ENCODE measurements around the gene FUT2.
"Not testable (repeated sequence)": the region's sequence is repeated elsewhere in the genome, so short reads cannot be mapped to it uniquely, and the experiment has no call there.

The FUT2 gene

DNA sequence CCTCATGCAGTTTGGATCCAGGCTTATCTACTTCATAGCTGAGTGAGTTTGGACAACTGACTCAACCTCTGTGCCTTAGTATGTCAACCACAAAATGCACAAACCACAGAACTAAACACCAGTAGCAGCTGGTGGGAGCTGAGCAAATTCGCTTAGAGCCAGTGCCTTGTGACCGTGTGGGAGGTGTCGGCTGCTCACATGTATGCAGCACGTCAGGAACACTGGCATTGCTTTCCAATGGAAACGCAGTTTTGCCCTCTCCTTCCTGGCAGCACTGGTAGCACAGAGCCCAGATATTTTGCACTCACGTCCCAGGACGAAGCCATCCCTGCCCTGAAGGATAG lies 14.7 kb upstream of the FUT2 start:
- no peak overlapping the region for H3K4me2 ChIP-seq (ENCODE audit: insufficient read depth, low read length)
- no peak overlapping the region for H3K9ac ChIP-seq (ENCODE audit: low read depth, low read length)
- no peak for TF ChIP-seq EZH2 (IDR thresholded peaks at IDR 0.05; ENCODE audit: borderline replicate concordance, low read depth, low read length, severe bottlenecking)
- TF ChIP-seq, protein P1, sequence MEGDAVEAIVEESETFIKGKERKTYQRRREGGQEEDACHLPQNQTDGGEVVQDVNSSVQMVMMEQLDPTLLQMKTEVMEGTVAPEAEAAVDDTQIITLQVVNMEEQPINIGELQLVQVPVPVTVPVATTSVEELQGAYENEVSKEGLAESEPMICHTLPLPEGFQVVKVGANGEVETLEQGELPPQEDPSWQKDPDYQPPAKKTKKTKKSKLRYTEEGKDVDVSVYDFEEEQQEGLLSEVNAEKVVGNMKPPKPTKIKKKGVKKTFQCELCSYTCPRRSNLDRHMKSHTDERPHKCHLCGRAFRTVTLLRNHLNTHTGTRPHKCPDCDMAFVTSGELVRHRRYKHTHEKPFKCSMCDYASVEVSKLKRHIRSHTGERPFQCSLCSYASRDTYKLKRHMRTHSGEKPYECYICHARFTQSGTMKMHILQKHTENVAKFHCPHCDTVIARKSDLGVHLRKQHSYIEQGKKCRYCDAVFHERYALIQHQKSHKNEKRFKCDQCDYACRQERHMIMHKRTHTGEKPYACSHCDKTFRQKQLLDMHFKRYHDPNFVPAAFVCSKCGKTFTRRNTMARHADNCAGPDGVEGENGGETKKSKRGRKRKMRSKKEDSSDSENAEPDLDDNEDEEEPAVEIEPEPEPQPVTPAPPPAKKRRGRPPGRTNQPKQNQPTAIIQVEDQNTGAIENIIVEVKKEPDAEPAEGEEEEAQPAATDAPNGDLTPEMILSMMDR (IDR thresholded peaks at IDR 0.05; ENCODE audit: borderline replicate concordance, extremely low read depth, low read length, poor library complexity, severe bottlenecking): no peak
- no peak overlapping the region for H3K4me3 ChIP-seq (ENCODE audit: low read depth in 1 of 2, low read length in 2 of 2)
- H3K27ac ChIP-seq (ENCODE audit: low read length): no peak overlapping the region; the same call in 1 of the 2 replicates
- no peaks in the 10 kb centered on the region for H3K27me3 ChIP-seq (ENCODE audit: insufficient read depth, low read length, poor library complexity)
- no peaks in the 10 kb centered on the region for H3K4me1 ChIP-seq (ENCODE audit: insufficient read depth, low read length)
- H4K20me1 ChIP-seq (ENCODE audit: insufficient read depth, low read length): no peaks in the 10 kb centered on the region; the same call in 1 of the 2 replicates
- peak; percentile 30 for DNase-seq
- H3K36me3 ChIP-seq (ENCODE audit: insufficient read depth, low read length): no peaks in the 10 kb centered on the region
- peak; percentile 73 for ATAC-seq (ENCODE audit: insufficient read depth, low read depth)
- H3K79me2 ChIP-seq (ENCODE audit: insufficient read depth, low read length): no peaks in the 10 kb centered on the region
- no peak overlapping the region for H2AFZ ChIP-seq (ENCODE audit: low read depth, low read length)
- H3K9me3 ChIP-seq (ENCODE audit: insufficient read depth, low read length, severe bottlenecking): no peaks in the 10 kb centered on the region

- Histone ChIP-seq H3K9me3 (ENCODE audit: insufficient read depth, low read length, severe bottlenecking) (no peaks in the 10 kb centered on the region), H3K9ac (ENCODE audit: low read depth, low read length) (no peak overlapping the region), H3K4me2 (ENCODE audit: insufficient read depth, low read length) (no peak overlapping the region), H3K27me3 (ENCODE audit: insufficient read depth, low read length, poor library complexity) (no peaks in the 10 kb centered on the region), H2AFZ (ENCODE audit: low read depth, low read length) (no peak overlapping the region), H3K27ac (ENCODE audit: low read length) (no peak overlapping the region), H3K4me1 (ENCODE audit: insufficient read depth, low read length) (no peaks in the 10 kb centered on the region), H3K79me2 (ENCODE audit: insufficient read depth, low read length) (no peaks in the 10 kb centered on the region), H3K4me3 (ENCODE audit: low read depth in 1 of 2, low read length in 2 of 2) (no peak overlapping the region), H4K20me1 (ENCODE audit: insufficient read depth, low read length) (no peaks in the 10 kb centered on the region; the same call in 1 of the 2 replicates), H3K36me3 (ENCODE audit: insufficient read depth, low read length) (no peaks in the 10 kb centered on the region)
- TF ChIP-seq, protein P1 (IDR thresholded peaks at IDR 0.05; ENCODE audit: borderline replicate concordance, extremely low read depth, low read length, poor library complexity, severe bottlenecking): no peak
- no peak for TF ChIP-seq EZH2 (IDR thresholded peaks at IDR 0.05; ENCODE audit: borderline replicate concordance, low read depth, low read length, severe bottlenecking)
- no peak for ATAC-seq (ENCODE audit: insufficient read depth, low read depth)
- no peak for DNase-seq
Measured at GRCh38 chr19:48683349-48683748, 12.4 kb upstream of the FUT2 start.

GRCh38 chr19:48685583-48685982 lies 10.2 kb upstream of the FUT2 start:
- no peak overlapping the region for H3K4me2 ChIP-seq (ENCODE audit: insufficient read depth, low read length)
- H3K4me3 ChIP-seq (ENCODE audit: low read depth in 1 of 2, low read length in 2 of 2): no peak overlapping the region
- no peaks in the 10 kb centered on the region for H3K9me3 ChIP-seq (ENCODE audit: insufficient read depth, low read length, severe bottlenecking)
- TF ChIP-seq, protein P1 (IDR thresholded peaks at IDR 0.05; ENCODE audit: borderline replicate concordance, extremely low read depth, low read length, poor library complexity, severe bottlenecking): no peak
- no peak for TF ChIP-seq EZH2 (IDR thresholded peaks at IDR 0.05; ENCODE audit: borderline replicate concordance, low read depth, low read length, severe bottlenecking)
- no peaks in the 10 kb centered on the region for H3K36me3 ChIP-seq (ENCODE audit: insufficient read depth, low read length)
- H3K27me3 ChIP-seq (ENCODE audit: insufficient read depth, low read length, poor library complexity): no peaks in the 10 kb centered on the region
- no peaks in the 10 kb centered on the region for H3K4me1 ChIP-seq (ENCODE audit: insufficient read depth, low read length)
- H3K27ac ChIP-seq (ENCODE audit: low read length): no peak overlapping the region
- H3K9ac ChIP-seq (ENCODE audit: low read depth, low read length): no peak overlapping the region
- DNase-seq (no peak), ATAC-seq (ENCODE audit: insufficient read depth, low read depth) (no peak)
- no peak overlapping the region for H2AFZ ChIP-seq (ENCODE audit: low read depth, low read length)
- no peaks in the 10 kb centered on the region; the same call in 1 of the 2 replicates for H4K20me1 ChIP-seq (ENCODE audit: insufficient read depth, low read length)
- no peaks in the 10 kb centered on the region for H3K79me2 ChIP-seq (ENCODE audit: insufficient read depth, low read length)

GRCh38 chr19:48686088-48686487 lies 9.7 kb upstream of the FUT2 start:
- Histone ChIP-seq H3K27ac (ENCODE audit: low read length) (no peak overlapping the region), H3K4me1 (ENCODE audit: insufficient read depth, low read length) (no peaks in the 10 kb centered on the region), H3K9ac (ENCODE audit: low read depth, low read length) (no peak overlapping the region), H3K4me2 (ENCODE audit: insufficient read depth, low read length) (no peak overlapping the region), H4K20me1 (ENCODE audit: insufficient read depth, low read length) (no peaks in the 10 kb centered on the region; the same call in 1 of the 2 replicates), H2AFZ (ENCODE audit: low read depth, low read length) (no peak overlapping the region), H3K4me3 (ENCODE audit: low read depth in 1 of 2, low read length in 2 of 2) (no peak overlapping the region), H3K79me2 (ENCODE audit: insufficient read depth, low read length) (no peaks in the 10 kb centered on the region), H3K27me3 (ENCODE audit: insufficient read depth, low read length, poor library complexity) (no peaks in the 10 kb centered on the region), H3K9me3 (ENCODE audit: insufficient read depth, low read length, severe bottlenecking) (no peaks in the 10 kb centered on the region), H3K36me3 (ENCODE audit: insufficient read depth, low read length) (no peaks in the 10 kb centered on the region)
- no peak for ATAC-seq (ENCODE audit: insufficient read depth, low read depth)
- DNase-seq: no peak
- TF ChIP-seq, protein P1 (IDR thresholded peaks at IDR 0.05; ENCODE audit: borderline replicate concordance, extremely low read depth, low read length, poor library complexity, severe bottlenecking): no peak
- TF ChIP-seq EZH2 (IDR thresholded peaks at IDR 0.05; ENCODE audit: borderline replicate concordance, low read depth, low read length, severe bottlenecking): no peak

DNA sequence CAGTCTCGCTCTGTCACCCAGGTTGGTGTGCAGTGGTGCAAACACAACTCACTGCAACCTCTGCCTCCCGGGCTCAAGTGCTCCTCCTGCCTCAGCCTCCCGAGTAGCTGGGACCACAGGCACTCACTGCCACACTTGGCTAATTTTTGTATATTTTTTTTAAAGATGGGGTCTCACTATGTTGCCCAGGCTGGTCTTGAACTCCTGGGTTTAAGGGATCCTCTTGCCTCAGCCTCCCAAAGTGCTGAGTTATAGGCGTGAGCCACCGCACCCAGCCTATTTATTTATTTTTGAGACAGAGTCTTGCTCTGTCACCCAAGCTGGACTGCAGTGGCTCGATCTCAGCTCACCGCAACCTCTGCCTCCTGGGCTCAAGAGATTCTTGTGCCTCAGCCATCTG lies 9.1 kb upstream of the FUT2 start:
- H3K36me3 ChIP-seq (ENCODE audit: insufficient read depth, low read length); H4K20me1 ChIP-seq (ENCODE audit: insufficient read depth, low read length); DNase-seq; ATAC-seq (ENCODE audit: insufficient read depth, low read depth); H3K79me2 ChIP-seq (ENCODE audit: insufficient read depth, low read length); H3K4me3 ChIP-seq (ENCODE audit: low read depth in 1 of 2, low read length in 2 of 2); H3K4me1 ChIP-seq (ENCODE audit: insufficient read depth, low read length); H3K27me3 ChIP-seq (ENCODE audit: insufficient read depth, low read length, poor library complexity); H3K9ac ChIP-seq (ENCODE audit: low read depth, low read length); H3K9me3 ChIP-seq (ENCODE audit: insufficient read depth, low read length, severe bottlenecking); H2AFZ ChIP-seq (ENCODE audit: low read depth, low read length); H3K4me2 ChIP-seq (ENCODE audit: insufficient read depth, low read length); H3K27ac ChIP-seq (ENCODE audit: low read length): not testable (repeated sequence)
